Measurements from ENCODE around the gene GABRD.

Gene GABRD

GRCh38 chr1:2056955-2057590, 37.9 kb downstream of the GABRD start:
- DNase-seq: no peak

DNA sequence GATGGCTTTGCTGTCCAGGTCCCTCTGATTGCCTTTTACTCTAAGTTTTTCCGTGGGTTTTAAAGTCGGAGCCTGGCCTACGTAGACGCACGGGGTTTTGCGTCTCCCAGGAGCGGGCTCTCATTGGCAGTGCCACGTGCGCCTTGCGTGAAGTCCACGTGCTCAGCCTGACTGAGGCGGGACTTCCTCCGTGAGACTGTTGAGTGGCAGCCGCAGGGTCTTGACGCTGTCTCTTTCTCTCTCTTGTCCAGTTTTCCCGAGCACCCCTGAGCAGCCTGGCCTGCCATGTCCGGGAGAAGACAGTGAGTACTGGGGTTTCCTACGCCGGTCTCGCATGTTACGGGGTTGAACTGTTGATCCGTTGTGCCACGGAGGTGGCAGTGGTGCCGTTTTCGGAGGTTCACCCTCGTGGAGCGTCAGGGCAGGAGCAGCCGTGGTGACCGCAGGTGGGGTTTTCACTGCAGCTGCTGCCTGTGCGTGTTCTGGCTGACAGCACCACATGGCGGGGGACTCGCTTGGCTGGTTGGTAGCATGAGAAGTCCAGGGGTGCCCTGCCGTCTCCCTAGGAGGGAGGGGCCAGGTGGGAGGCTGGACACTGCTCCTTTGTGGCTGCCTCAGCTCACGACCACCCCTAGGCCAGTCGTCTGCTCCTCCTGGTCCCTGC, 40.3 kb downstream of the GABRD start:
- DNase-seq: no peak

GRCh38 chr1:2060072-2060471, 40.9 kb downstream of the GABRD start:
- no peak for DNase-seq

- DNase-seq: no peak
Measured at GRCh38 chr1:2060535-2060934, 41.4 kb downstream of the GABRD start.

GRCh38 chr1:2061065-2061778, 42.1 kb downstream of the GABRD start:
- no peak for DNase-seq

GRCh38 chr1:2065699-2066098, 46.6 kb downstream of the GABRD start:
- DNase-seq: no peak

DNA sequence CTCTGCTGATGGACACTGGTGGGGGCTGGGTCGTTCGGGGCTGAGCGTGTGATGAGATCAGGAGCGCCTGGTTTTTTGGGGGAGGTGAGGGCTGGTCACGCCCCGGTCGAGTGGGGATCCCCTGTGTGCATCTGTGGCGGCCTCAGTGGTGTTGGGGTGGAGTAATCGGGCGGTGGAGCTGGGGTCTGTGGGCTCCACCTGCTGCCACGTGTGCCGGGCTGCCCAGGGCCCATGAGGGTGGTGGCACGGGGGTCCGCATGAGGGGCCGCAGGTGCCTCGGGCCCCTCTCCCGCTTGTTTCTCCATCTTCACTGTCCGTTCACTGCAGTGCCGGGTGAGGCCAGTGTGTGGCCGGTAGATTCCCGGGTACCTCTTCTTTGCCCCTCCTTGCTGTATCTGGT, 48.2 kb downstream of the GABRD start:
- DNase-seq: no peak

DNA sequence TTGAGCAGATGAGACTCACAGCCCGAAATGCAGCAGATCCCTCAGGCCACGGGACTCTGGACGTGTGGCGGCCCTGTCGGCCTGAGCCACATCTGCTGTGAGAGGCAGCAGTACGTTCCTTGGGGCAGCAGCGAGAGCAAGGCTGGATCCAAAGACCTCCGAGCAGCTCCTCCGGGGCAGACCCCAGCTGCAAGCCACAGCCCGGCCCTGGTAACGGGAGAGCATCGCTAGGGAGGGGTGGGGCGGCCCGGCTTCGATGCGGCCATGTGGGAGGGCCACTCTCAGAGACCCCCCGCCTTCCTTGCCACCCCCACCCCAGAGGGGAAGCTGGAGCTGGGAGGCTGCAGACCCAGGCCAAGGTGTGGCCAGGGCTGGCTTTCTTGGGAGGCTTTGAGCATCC, 48.8 kb downstream of the GABRD start:
- DNase-seq: no peak

GRCh38 chr1:2068951-2069350, 49.8 kb downstream of the GABRD start:
- DNase-seq: no peak

DNA sequence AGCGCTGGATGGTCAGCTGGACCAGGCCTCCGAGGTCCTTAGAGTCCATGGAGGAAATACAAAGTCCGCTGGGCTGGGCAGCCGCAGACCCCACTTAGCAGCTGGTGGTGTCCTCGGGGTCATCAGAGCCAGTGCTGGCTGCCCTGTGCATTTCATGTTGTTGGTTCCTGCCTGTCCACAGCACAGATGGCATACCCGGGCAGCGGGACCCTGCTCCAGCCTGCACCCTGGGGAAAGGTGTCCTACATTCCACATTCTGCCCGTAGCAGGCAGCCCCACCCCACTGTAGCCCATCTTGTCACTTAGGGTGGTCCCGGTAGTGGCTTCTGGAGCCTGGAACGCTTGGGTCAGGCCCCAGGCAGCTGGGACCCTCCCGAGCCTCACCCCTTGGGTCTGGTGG, 50.9 kb downstream of the GABRD start:
- no peak for DNase-seq

DNA sequence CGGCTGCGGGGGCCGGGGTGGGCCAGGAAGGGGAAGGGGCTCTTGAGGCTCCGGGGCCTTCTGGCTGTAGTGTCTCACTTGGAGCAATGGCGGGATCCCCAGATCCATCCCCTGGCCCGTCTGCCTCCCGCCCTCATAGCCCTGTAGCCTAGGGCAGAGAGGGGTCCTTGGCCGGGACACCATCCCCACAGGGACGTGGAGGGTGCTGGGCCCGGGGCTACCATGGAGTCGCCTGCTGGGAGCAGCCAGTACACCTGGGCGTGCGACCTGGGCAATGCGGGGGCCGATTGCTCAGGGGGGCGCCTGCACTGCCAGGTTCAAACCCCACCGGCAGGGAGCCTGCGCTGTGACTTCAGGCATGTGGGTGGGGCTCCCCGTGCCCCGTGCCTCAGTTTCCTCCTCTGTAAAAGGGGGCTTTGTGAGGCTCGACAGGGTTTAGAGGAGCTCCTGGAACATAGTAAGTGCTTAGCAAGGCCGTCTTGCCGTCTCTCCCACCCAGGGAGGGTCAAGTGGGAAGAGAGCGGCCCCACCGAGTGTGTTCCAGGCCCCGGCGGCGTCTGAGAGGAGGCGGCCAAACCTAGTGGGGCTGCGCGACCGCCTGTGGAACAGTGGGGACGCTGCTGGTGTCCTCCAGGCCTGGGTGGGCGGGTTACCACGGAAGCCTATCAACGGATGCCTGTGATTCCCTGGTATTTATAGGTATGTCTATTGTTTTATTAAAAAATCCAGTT, 51.8 kb downstream of the GABRD start:
- no peak for DNase-seq

DNA sequence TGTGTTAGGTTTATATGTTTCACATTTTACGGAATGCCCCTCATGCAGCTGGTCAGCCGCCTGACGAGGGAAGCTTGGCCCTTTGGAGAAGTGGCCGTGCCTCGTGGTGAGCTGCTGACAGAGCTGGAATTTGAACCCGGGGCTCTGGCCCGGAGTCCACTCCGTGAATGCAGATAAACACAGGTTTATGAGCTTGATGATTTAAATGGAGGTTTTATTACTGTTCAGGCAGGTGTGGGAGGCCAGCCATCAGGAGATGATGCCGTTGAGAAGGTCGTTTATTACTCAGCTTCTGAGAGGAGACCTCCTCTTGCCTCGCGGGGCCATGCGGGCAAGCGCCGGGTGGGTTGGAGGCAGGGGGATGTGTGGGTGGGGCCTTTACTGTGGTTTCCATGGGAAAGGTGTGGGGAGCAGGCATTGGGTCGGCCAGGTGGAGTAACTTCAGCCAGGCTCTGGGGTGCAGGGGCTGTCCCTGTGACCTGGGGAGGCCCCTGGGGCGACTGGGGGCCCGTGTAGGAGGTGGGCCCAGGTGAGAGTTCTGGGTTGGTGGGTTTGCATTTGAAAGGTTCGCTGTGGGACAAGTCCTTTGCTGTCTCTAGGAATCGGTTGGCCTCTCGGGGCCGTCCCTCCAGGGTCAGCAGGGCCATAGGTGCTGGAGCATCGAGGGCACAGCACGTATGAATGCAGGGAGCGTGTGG, 53.1 kb downstream of the GABRD start:
- DNase-seq: no peak

GRCh38 chr1:2072891-2073290, 53.7 kb downstream of the GABRD start:
- DNase-seq: no peak

- no peak for DNase-seq
Measured at GRCh38 chr1:2073382-2074230, 54.5 kb downstream of the GABRD start.

DNA sequence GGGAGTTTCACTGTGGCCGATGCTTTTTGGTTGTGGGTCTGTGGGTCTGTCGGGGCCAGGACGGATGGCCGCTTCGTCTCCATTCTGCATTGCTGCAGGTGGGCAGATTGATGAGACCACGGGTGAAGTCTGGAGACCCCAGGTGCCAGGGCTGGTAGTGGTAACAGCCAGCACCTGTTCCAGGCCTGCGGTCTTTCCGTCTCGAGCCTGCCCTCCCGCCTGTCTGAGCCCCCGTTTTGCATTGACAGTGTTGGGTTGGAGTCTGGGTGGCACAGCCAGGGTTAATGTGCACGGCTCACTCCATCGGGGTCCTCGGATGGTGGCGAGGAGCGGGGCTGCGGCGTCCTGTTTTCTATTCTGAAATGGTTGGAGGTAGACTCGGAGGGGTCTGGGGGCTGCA, 55.3 kb downstream of the GABRD start:
- DNase-seq: no peak

- no peak for DNase-seq
Measured at GRCh38 chr1:2074944-2075740, 56.0 kb downstream of the GABRD start.

DNA sequence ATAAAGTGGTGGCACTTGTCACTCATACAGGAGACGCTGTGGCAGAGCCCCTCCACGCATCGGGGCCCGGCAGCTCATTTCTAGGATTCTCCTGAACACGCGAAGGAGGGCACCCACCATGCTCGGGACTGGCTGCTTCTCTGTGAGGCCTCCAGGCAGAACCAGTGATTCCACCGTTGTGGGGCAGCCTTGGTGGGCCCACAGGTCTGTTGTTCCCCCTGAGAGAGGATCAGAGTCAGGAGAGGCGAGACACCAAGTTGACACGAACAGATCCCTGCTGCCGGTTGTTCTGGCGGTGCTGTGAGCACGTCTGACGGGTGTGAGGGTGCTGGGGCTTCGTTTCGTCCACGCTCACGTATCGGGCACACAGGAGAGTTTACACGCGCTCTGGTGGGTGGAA, 57.7 kb downstream of the GABRD start:
- DNase-seq: no peak

DNA sequence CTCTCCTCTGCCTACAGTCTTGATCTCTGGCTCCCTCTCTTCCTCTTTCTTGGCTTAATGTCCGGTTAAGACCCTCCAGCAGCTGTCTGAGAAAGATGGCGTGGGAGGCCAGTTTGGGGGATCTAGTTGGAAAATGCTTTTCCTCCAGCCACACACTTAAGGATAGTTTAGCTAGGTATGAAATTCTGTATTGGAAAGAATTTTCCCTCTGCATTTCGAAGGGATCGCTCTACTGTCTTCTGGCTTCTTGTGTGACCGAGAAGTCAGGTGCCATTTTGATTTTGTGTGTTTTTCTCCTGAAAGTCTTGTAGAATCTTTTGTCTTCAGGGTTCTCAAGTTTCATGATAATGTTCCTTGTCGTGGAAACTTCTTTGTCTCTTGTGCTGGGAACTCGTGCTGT, 59.0 kb downstream of the GABRD start:
- no peak for DNase-seq

- DNase-seq: no peak
Measured at GRCh38 chr1:2079396-2080085, 60.4 kb downstream of the GABRD start.

DNA sequence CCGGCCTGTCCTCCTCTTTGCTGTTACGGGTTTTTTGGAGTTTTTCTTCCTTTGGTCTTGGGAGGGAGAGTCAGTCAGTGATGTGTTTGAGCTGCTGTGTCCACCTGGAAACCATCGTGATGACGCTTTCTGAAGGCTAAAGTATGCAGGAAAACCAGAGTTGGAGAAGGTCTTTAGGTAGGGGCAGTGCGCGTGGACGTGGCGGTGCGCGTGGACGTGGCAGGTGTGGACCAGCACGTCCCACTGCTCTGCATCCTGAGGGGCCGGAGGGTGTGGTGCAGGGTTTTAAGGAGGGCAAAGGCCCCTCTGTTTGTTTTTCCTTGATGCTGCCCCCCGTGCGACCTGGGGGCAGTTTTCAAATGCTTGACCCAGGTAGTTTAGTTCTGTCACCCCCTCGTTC, 61.0 kb downstream of the GABRD start:
- no peak for DNase-seq
